Adipose tissue (tissue), 3 donors: ENCODE data around the gene GSDME. TPM values are rescaled to one million over a fixed set of nuclear protein-coding genes. Genes with fewer than 3 reads are reported as not detected.

ENCODE experiments used
- H3K27ac ChIP-seq: one replicate; pipeline ENCODE4 v1.5.1; 2013; ENCODE audit warnings: low read depth, low read length
- WGBS, 3 donors: extraction: QIAGEN DNeasy Blood & Tissue Kit; methylation state at CpG; one replicate each; pipeline ENCODE4 v1.1.7; 2013; 5-methylcytosine and 5-hydroxymethylcytosine counted together
- polyA plus RNA-seq, 3 donors: library from polyadenylated mRNA; stranded (reverse); fragments of 200-250 nt; gene quantifications; one replicate each; pipeline ENCODE4 v1.2.3, GENCODE V29; 2013
- donor health status: healthy with polysubstance abuse.
- donor health status: Bipolar disorder and iron deficiency.
- donor health status: healthy.

The GSDME gene
- polyA plus RNA-seq, 3 donors = 0.85 to 22.3 (median 5.0) TPM

DNA sequence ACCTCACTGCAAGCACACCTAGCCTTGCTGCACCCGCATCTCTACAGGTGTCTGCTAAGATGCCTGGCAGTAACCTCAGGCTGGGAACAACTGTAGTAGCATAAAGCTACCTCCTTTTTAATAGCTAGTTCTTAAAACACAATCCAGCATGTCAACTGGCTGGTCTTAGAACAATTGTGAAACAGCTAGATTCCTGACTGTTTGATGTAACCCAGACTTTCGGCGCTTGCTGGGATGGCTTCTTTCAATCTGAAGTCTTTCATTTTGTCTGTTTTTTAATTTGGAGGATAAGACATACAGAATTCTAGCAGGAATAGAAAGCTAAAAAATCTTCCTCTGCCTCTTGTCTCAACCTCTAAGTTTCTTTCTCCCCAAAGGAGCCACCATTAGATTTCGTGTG is 59.8 kb downstream of the GSDME start:
- 83 to 96% (median 85%) methylated on average over 4 of the region's 4 CpGs for WGBS, 3 donors
- no peak overlapping the region for H3K27ac ChIP-seq

DNA sequence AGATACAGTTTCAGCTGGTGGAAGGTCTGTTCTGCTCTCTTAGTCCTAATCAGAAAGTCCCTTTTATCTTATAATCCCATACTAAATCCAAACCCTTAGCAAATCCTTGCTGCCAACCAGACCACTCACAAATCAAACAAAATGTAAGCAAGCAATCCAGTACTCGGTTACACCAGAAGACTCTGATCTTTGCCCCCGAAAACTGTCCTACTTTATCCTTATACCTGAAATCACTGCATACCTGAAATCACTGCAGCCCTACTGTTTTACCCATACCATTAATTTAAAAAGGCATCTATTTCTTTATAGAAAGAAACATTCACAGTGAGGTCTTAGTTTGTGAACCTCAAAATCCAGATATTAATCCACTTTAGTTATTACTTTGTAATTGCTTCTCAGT is 64.7 kb downstream of the GSDME start:
- H3K27ac ChIP-seq = no peak overlapping the region
- 82 to 95% (median 87%) methylated on average over 2 of the region's 2 CpGs for WGBS, 3 donors

DNA sequence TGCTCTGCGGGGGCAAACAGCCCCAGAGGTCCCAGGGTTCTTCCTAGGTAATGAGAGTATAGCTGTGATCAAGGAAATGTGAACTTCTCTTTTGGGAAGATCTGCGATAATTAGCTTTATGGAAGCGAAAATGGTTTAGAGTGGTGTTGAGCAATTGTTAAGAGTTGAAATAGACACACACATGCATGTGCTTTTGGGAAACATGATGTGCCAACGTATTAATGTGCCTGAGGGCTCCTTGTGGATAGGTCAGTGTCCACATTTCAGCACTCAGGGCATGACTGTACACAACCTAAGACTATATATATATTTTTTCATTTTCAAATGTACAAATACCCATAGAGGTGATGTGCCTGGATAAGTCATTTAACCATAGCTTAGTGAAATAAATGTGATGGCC is 67.0 kb downstream of the GSDME start:
- H3K27ac ChIP-seq = no peak overlapping the region
- 83 to 96% (median 90%) methylated on average over 4 of the region's 4 CpGs for WGBS, 3 donors

- WGBS, 3 donors = 89 to 90% (median 89%) methylated on average over 1 of the region's 1 CpG
Observed at GRCh38 chr7:24685708-24686107, 71.6 kb downstream of the GSDME start.

DNA sequence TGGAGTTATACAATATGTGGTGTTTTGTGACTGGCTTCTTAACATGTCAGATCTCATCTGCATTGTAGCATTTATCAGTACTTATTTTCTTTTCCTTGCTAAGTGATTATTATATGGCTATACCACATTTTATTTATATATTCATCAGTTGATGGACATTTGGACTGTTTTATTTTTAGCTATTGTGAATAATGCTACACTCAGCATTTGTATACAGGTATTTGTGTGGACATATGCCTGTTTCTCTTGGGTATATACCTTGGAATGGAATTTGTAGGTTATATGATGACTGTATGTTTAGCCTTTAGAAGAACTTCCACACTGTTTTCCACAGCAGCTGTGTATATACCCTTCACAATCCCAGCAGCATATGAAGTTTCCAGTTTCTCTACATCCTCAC is 86.5 kb downstream of the GSDME start:
- no peak overlapping the region for H3K27ac ChIP-seq

More at GRCh38 chr7:24685708-24686107, 71.6 kb downstream of the GSDME start:
- no peak overlapping the region for H3K27ac ChIP-seq

GRCh38 chr7:24669971-24670591 is 87.2 kb downstream of the GSDME start:
- no peak overlapping the region for H3K27ac ChIP-seq

DNA sequence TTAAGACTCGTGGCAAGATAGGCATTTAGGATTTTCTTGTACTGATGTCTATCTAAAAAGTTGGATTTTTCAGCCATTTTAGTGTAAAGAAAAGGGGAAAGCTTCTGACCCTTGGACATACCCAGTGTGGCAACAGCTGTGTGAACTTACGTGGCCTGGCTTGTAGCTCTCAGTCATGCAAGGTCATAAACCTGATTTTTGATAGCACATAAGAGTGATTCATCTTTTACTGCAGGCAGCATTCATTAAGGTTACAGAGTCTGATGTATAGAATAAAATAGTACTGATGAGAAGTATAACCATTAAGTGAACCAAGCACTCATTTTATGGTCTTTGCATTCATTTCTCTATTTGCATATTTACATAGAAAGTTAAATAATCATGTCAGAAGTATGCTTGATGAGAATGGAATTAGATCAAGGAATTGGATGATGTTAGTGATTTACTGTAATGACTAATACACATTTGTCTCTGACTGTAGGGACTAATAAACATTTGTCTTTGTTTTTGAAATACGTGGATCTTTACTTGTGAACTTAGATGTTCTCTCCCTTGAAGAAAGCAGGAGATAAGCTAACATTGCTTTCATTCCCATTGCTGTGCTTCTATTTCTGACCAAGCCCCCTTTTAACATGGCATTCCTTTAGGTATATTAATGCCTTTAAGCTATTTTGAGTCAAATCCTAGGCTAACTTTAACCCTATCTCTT is 88.2 kb downstream of the GSDME start:
- H3K27ac ChIP-seq = no peak overlapping the region

GRCh38 chr7:24665564-24666294 is 91.5 kb downstream of the GSDME start:
- WGBS, 3 donors = 30 to 31% (median 31%) methylated on average over 4 of the region's 4 CpGs
- no peak overlapping the region for H3K27ac ChIP-seq

More for the DNA sequence above, 88.2 kb downstream of the GSDME start:
- WGBS, 3 donors = 68 to 75% (median 70%) methylated on average over 3 of the region's 3 CpGs

DNA sequence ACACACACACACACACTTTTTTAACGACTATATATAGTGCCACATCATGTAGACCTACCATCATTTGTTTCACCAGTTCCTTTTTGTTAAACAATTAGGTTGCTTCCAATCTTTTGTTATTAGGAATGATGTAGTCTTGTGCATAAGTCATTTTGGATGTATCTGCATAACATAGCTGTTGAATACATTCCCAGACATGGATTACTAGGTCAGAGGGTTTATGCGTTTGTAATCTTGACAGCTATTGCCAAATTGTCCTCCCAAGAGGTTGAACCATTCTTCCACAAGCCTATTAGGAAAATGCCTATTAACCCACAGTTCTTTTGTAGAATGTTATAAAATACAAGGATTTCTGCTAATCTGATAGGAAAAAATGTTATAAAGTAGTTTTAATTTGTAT is 96.7 kb downstream of the GSDME start:
- no peak overlapping the region for H3K27ac ChIP-seq
- 30 to 64% (median 51%) methylated on average over 2 of the region's 2 CpGs for WGBS, 3 donors

- WGBS, 3 donors = 74 to 97% (median 78%) methylated on average over 2 of the region's 2 CpGs
- H3K27ac ChIP-seq = no peak overlapping the region
Observed at GRCh38 chr7:24659505-24659904, 97.8 kb downstream of the GSDME start.

GRCh38 chr7:24657980-24658379 is 99.3 kb downstream of the GSDME start:
- no peak overlapping the region for H3K27ac ChIP-seq

GRCh38 chr7:24656608-24657007 is 100.7 kb downstream of the GSDME start:
- 89 to 93% (median 93%) methylated on average over 6 of the region's 6 CpGs for WGBS, 3 donors
- H3K27ac ChIP-seq = no peak overlapping the region

DNA sequence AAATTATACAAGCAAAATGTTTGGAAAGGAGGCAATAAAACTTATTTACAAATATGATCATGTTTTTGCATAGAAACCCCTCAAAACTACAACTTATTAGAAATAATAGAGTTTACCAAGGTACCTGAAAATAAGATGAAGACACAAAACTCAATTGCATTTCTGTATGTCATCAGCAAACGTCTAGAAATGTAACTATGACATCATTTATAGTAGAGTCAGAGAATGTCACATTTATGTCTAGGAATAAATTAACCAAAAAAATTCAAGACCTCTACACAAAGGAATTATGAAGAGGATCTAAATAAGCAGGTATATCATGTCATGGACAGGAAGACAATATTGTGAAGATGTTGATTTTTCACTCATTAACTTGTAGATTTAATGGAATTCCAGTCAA is 103.0 kb downstream of the GSDME start:
- WGBS, 3 donors = 74 to 82% (median 76%) methylated on average over 1 of the region's 1 CpG
- no peak overlapping the region for H3K27ac ChIP-seq

DNA sequence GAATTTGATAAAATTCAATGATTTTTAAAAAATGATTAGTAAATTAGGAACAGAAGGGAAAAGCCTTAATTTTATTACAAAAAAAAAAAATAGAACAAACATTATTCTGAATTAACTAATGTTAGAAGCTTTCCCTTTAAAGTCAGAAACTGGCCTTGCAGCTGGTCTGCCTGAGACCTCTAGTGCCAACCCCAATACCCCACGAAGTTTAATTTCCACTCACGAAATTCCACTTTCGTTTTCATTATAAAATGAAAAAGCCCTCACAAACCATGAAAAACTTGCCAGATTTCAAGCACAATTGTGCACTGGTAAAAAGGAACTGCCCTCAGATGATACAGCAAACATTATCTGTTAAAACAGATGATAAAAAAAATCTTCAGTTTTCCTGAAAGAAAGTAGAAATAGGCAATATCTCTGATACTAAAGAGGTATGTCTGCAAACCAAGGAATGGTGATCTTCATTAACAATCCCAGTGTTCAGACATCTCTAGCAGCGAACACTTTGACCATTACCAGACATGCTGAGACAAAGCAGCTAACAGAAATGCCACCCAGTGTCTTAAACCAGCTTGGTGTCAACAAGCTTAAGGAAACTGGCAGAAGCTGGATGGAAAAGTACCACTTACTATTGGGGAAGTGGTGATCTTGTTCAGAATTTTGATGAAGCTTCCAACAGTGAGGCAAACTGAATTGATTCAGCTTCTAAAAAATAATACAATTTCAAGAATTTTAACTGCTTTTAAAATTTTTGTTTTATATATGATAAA is 103.8 kb downstream of the GSDME start:
- no peak overlapping the region for H3K27ac ChIP-seq
- 29 to 75% (median 46%) methylated on average over 4 of the region's 4 CpGs for WGBS, 3 donors

GRCh38 chr7:24652251-24652939 is 104.9 kb downstream of the GSDME start:
- no peak overlapping the region for H3K27ac ChIP-seq
- 57 to 60% (median 59%) methylated on average over 5 of the region's 5 CpGs for WGBS, 3 donors
